Fibroblast of lung (primary cell): ENCODE results near the gene SART3. TPM values are rescaled to one million over a fixed set of nuclear protein-coding genes. Genes with fewer than 3 reads are reported as not detected.
A peak's percentile ranks its signal among the peaks of the same experiment; 100 is the strongest.

ENCODE experiments used
- DNase-seq, 2 donors: peaks; one replicate each; pipeline versions ENCODE4 v3.0.0 to v3.0.0-alpha.2; 2010; ENCODE audit warnings: low read depth in 2 of 2
- H2AFZ ChIP-seq: 2 replicates; pipeline ENCODE4 v1.5.1; 2012; ENCODE audit warnings: low read length, control low read depth, inconsistent platforms
- H3K27ac ChIP-seq: 2 replicates; pipeline ENCODE4 v1.5.1; 2011; ENCODE audit warnings: low read length, control low read depth; ENCODE audit not compliant: insufficient read depth
- H3K27me3 ChIP-seq: 2 replicates; pipeline ENCODE4 v1.5.1; 2011; ENCODE audit warnings: mild to moderate bottlenecking, low read length; ENCODE audit not compliant: control insufficient read depth, insufficient read depth
- H3K36me3 ChIP-seq: 2 replicates; pipeline ENCODE4 v1.5.1; 2011; ENCODE audit warnings: low read length; ENCODE audit not compliant: control insufficient read depth, insufficient read depth
- H3K4me1 ChIP-seq: 2 replicates; pipeline ENCODE4 v1.5.1; 2011; ENCODE audit warnings: low read length; ENCODE audit not compliant: control insufficient read depth, insufficient read depth; ENCODE audit errors: extremely low read depth
- H3K4me2 ChIP-seq: 2 replicates; pipeline ENCODE4 v1.5.1; 2011; ENCODE audit warnings: low read length, control low read depth; ENCODE audit not compliant: insufficient read depth; ENCODE audit errors: extremely low read depth
- H3K4me3 ChIP-seq, 4 experiments: fragments of 200-600 bp in 1 of 4; sonication (generic) in 1 of 4; replicated peaks in 1 of 4; 2 replicates each; pipeline ENCODE4 v1.5.1; 2011 to 2016; ENCODE audit warnings: low read length in 4 of 4, low read depth in 3 of 4, mild to moderate bottlenecking in 3 of 4, control low read depth in 2 of 4, inconsistent platforms in 1 of 4, mixed read lengths in 1 of 4; ENCODE audit not compliant: insufficient read depth in 1 of 4; ENCODE audit errors: control extremely low read depth in 1 of 4
- H3K79me2 ChIP-seq: 2 replicates; pipeline ENCODE4 v1.5.1; 2012; ENCODE audit warnings: mild to moderate bottlenecking, low read length, inconsistent platforms; ENCODE audit not compliant: control insufficient read depth, insufficient read depth
- H3K9ac ChIP-seq: 2 replicates; pipeline ENCODE4 v1.5.1; 2011; ENCODE audit warnings: mild to moderate bottlenecking, low read length, control low read depth; ENCODE audit not compliant: insufficient read depth
- H3K9me3 ChIP-seq: 2 replicates; pipeline ENCODE4 v1.5.1; 2012; ENCODE audit warnings: low read depth, low read length; ENCODE audit not compliant: control insufficient read depth, insufficient read depth
- H4K20me1 ChIP-seq: 2 replicates; pipeline ENCODE4 v1.5.1; 2011; ENCODE audit warnings: low read length; ENCODE audit not compliant: control insufficient read depth, insufficient read depth; ENCODE audit errors: extremely low read depth
- CTCF ChIP-seq, 2 donors: IDR thresholded peaks in 1 of 2; conservative IDR thresholded peaks in 1 of 2; 1 replicate in 1 of 2; 2 replicates in 1 of 2; pipeline ENCODE4 v1.5.1; 2011 to 2012; ENCODE audit warnings: low read length in 2 of 2, control low read depth in 1 of 2, inconsistent platforms in 1 of 2, low read depth in 1 of 2, mild to moderate bottlenecking in 1 of 2
- EZH2 ChIP-seq: IDR thresholded peaks from 2 replicates; pipeline ENCODE4 v1.5.1; 2012; ENCODE audit warnings: low read length, control low read depth, mild to moderate bottlenecking; ENCODE audit errors: missing control alignments
- polyA plus RNA-seq, 2 donors: library from polyadenylated mRNA; depleted of rRNA in 1 of 2; stranded (reverse) in 1 of 2; unstranded in 1 of 2; fragments of >200 nt; gene quantifications; 2 replicates each; pipeline ENCODE4 v1.2.1, GENCODE V29; 2011 to 2012; ENCODE audit warnings: missing spikeins in 1 of 2
- total RNA-seq: library from RNA; depleted of rRNA; stranded (reverse); fragments of >200 nt; gene quantifications from 2 replicates; pipeline ENCODE4 v1.2.1, GENCODE V29; 2014

Gene SART3
- total and polyA plus RNA-seq, 2 donors (not counting 1 experiment from before 2014, with no cell fraction given) = 15.5 to 157 TPM

- Histone ChIP-seq H3K9ac (no peak overlapping the region), H3K9me3 (no peaks in the 10 kb centered on the region), H3K4me1 (no peaks in the 10 kb centered on the region), H3K79me2 (no peaks in the 10 kb centered on the region), H3K27ac (no peak overlapping the region), H2AFZ (no peak overlapping the region), H3K4me2 (no peak overlapping the region), H3K27me3 (no peaks in the 10 kb centered on the region), H3K36me3 (no peaks in the 10 kb centered on the region), H4K20me1 (no peaks in the 10 kb centered on the region), H3K4me3 (no peak overlapping the region)
- TF ChIP-seq EZH2 (no peak), CTCF (conservative IDR thresholded peaks at IDR 0.05 in 1 of 2, IDR thresholded peaks at IDR 0.05 in 1 of 2; ENCODE audit: low read depth in 1 of 2, low read length in 2 of 2) (no peak)
- peak in 1 of 2 donors; percentile 41 for DNase-seq
Measured at GRCh38 chr12:108482717-108483212, 78.2 kb downstream of the SART3 start.

GRCh38 chr12:108479364-108480070 is 81.5 kb downstream of the SART3 start:
- H3K36me3 ChIP-seq = no peaks in the 10 kb centered on the region
- TF ChIP-seq CTCF (conservative IDR thresholded peaks at IDR 0.05 in 1 of 2, IDR thresholded peaks at IDR 0.05 in 1 of 2; ENCODE audit: low read depth in 1 of 2, low read length in 2 of 2) (no peak), EZH2 (no peak)
- no peak for DNase-seq
- H2AFZ ChIP-seq = no peak overlapping the region
- no peak overlapping the region for H3K4me3 ChIP-seq
- H3K9ac ChIP-seq = no peak overlapping the region
- H3K4me2 ChIP-seq = no peak overlapping the region
- H3K9me3 ChIP-seq = no peaks in the 10 kb centered on the region
- H3K27me3 ChIP-seq = no peaks in the 10 kb centered on the region
- H3K79me2 ChIP-seq = no peaks in the 10 kb centered on the region
- H4K20me1 ChIP-seq = no peaks in the 10 kb centered on the region
- H3K4me1 ChIP-seq = no peaks in the 10 kb centered on the region
- no peak overlapping the region for H3K27ac ChIP-seq

GRCh38 chr12:108478611-108479206 is 82.3 kb downstream of the SART3 start:
- Histone ChIP-seq H3K4me3 (no peak overlapping the region), H3K4me2 (no peak overlapping the region), H3K4me1 (no peaks in the 10 kb centered on the region), H3K27ac (no peak overlapping the region), H3K36me3 (no peaks in the 10 kb centered on the region), H3K9me3 (no peaks in the 10 kb centered on the region), H3K9ac (no peak overlapping the region), H3K79me2 (no peaks in the 10 kb centered on the region), H3K27me3 (no peaks in the 10 kb centered on the region), H4K20me1 (no peaks in the 10 kb centered on the region), H2AFZ (no peak overlapping the region)
- no peak for DNase-seq
- TF ChIP-seq CTCF (conservative IDR thresholded peaks at IDR 0.05 in 1 of 2, IDR thresholded peaks at IDR 0.05 in 1 of 2; ENCODE audit: low read depth in 1 of 2, low read length in 2 of 2) (no peak), EZH2 (no peak)
